ENCODE results near the gene PANK2.

PANK2 gene

GRCh38 chr20:3900187-3900604, 11.0 kb downstream of the PANK2 start:
- DNase-seq (ENCODE audit: extremely low read depth in 1 of 2, low read depth in 1 of 2): no peak

- no peak for DNase-seq (ENCODE audit: extremely low read depth in 1 of 2, low read depth in 1 of 2)
These were observed 12.0 kb downstream of the PANK2 start for GRCh38 chr20:3901028-3901705.

GRCh38 chr20:3901706-3902440, 12.7 kb downstream of the PANK2 start:
- no peak for DNase-seq (ENCODE audit: extremely low read depth in 1 of 2, low read depth in 1 of 2)

- no peak for DNase-seq (ENCODE audit: extremely low read depth in 1 of 2, low read depth in 1 of 2)
These were observed 13.3 kb downstream of the PANK2 start for GRCh38 chr20:3902446-3902845.

- no peak for DNase-seq (ENCODE audit: extremely low read depth in 1 of 2, low read depth in 1 of 2)
These were observed 15.0 kb downstream of the PANK2 start for GRCh38 chr20:3904224-3904623.

- DNase-seq (ENCODE audit: extremely low read depth in 1 of 2, low read depth in 1 of 2): no peak
These were observed 15.7 kb downstream of the PANK2 start for GRCh38 chr20:3904857-3905256.

- DNase-seq (ENCODE audit: extremely low read depth in 1 of 2, low read depth in 1 of 2): peak in 1 of 2 donors; percentile 46
These were observed 17.8 kb downstream of the PANK2 start for GRCh38 chr20:3906744-3907721.

- no peak for DNase-seq (ENCODE audit: extremely low read depth in 1 of 2, low read depth in 1 of 2)
These were observed 19.5 kb downstream of the PANK2 start for GRCh38 chr20:3908667-3909066.

GRCh38 chr20:3909952-3910366, 20.8 kb downstream of the PANK2 start:
- no peak for DNase-seq (ENCODE audit: extremely low read depth in 1 of 2, low read depth in 1 of 2)

- no peak for DNase-seq (ENCODE audit: extremely low read depth in 1 of 2, low read depth in 1 of 2)
These were observed 21.7 kb downstream of the PANK2 start for GRCh38 chr20:3910853-3911252.

- DNase-seq (ENCODE audit: extremely low read depth in 1 of 2, low read depth in 1 of 2): no peak
These were observed 22.8 kb downstream of the PANK2 start for GRCh38 chr20:3911956-3912355.

GRCh38 chr20:3914446-3914845, 25.3 kb downstream of the PANK2 start:
- no peak for DNase-seq (ENCODE audit: extremely low read depth in 1 of 2, low read depth in 1 of 2)

GRCh38 chr20:3915691-3916090, 26.5 kb downstream of the PANK2 start:
- DNase-seq (ENCODE audit: extremely low read depth in 1 of 2, low read depth in 1 of 2): no peak

- DNase-seq (ENCODE audit: extremely low read depth in 1 of 2, low read depth in 1 of 2): no peak
These were observed 27.2 kb downstream of the PANK2 start for GRCh38 chr20:3916364-3916763.

- no peak for DNase-seq (ENCODE audit: extremely low read depth in 1 of 2, low read depth in 1 of 2)
These were observed 30.2 kb downstream of the PANK2 start for GRCh38 chr20:3919352-3919751.

GRCh38 chr20:3922223-3922982, 33.2 kb downstream of the PANK2 start:
- no peak for DNase-seq (ENCODE audit: extremely low read depth in 1 of 2, low read depth in 1 of 2)

GRCh38 chr20:3922983-3923339, 33.8 kb downstream of the PANK2 start:
- DNase-seq (ENCODE audit: extremely low read depth in 1 of 2, low read depth in 1 of 2): no peak

GRCh38 chr20:3923818-3924217, 34.6 kb downstream of the PANK2 start:
- no peak for DNase-seq (ENCODE audit: extremely low read depth in 1 of 2, low read depth in 1 of 2)

GRCh38 chr20:3924304-3925112, 35.3 kb downstream of the PANK2 start:
- DNase-seq (ENCODE audit: extremely low read depth in 1 of 2, low read depth in 1 of 2): no peak
